Measurements from ENCODE around the gene BCAS2. TPM values are rescaled to one million over a fixed set of nuclear protein-coding genes. Genes with fewer than 3 reads are reported as not detected.
"Not testable (repeated sequence)": the region's sequence is repeated elsewhere in the genome, so short reads cannot be mapped to it uniquely, and the experiment has no call there.

The BCAS2 gene
- total and polyA plus RNA-seq, 9 donors = 32.1 to 47.7 (median 36.7) TPM

DNA sequence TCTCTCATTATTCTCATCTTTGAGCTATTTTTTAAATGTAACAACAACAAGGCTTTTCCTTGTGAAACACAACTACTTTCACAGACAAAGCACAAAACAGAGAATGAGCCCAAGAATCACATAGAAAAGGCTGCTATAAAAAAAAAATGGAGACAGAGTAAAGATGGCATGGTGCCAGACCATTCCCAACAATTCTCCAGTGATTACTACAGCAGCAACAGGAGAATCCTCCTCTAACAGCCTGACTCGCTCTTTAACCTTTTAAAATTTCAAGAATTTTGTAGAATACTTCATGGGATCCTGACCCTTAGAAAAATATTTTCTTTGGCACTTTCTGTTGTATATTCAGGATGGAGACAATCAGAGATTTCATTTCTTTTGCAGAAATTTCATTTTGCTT, 3.8 kb upstream of the BCAS2 start:
- intact Hi-C loops (cut with DNase I) = no loop called here
- H3K27ac ChIP-seq = no peak overlapping the region
- H3K27me3 ChIP-seq = no peaks in the 10 kb centered on the region
- TF ChIP-seq POLR2A (IDR thresholded peaks at IDR 0.05) = no peak
- TF ChIP-seq, protein P1, sequence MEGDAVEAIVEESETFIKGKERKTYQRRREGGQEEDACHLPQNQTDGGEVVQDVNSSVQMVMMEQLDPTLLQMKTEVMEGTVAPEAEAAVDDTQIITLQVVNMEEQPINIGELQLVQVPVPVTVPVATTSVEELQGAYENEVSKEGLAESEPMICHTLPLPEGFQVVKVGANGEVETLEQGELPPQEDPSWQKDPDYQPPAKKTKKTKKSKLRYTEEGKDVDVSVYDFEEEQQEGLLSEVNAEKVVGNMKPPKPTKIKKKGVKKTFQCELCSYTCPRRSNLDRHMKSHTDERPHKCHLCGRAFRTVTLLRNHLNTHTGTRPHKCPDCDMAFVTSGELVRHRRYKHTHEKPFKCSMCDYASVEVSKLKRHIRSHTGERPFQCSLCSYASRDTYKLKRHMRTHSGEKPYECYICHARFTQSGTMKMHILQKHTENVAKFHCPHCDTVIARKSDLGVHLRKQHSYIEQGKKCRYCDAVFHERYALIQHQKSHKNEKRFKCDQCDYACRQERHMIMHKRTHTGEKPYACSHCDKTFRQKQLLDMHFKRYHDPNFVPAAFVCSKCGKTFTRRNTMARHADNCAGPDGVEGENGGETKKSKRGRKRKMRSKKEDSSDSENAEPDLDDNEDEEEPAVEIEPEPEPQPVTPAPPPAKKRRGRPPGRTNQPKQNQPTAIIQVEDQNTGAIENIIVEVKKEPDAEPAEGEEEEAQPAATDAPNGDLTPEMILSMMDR (IDR thresholded peaks at IDR 0.05) = no peak
- TF ChIP-seq EP300 (IDR thresholded peaks at IDR 0.05) = no peak
- no peaks in the 10 kb centered on the region for H3K36me3 ChIP-seq
- H3K9me3 ChIP-seq = no peaks in the 10 kb centered on the region
- H3K4me3 ChIP-seq = no peak overlapping the region
- 25 to 47% (median 41%) methylated on average over 1 of the region's 1 CpG for WGBS, 3 donors
- peaks cover 3% of the 10 kb centered on the region for H3K4me1 ChIP-seq (ENCODE audit: insufficient read depth)
- no peak for DNase-seq

DNA sequence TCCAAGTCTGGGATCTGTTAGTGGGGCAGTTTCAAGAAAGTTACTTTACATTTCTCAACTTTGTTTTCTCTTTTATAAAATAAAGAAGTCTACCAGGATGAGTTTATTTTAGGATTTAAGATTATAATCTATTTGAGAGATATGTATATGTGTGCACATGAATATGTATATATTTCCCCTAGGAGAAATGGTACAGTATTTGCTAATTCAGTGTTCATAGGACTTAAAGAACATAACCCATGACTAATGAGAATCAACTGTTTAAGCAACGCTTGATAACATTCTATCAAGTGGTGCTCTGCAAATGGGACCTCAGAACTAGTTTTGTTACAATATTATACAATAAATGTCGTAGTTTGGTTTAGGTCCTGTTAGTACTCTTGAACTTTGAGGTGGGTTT, 7.0 kb downstream of the BCAS2 start:
- Histone ChIP-seq H3K4me1 (ENCODE audit: insufficient read depth) (no peaks in the 10 kb centered on the region), H3K27me3 (no peaks in the 10 kb centered on the region), H3K9me3 (no peaks in the 10 kb centered on the region), H3K27ac (no peak overlapping the region), H3K4me3 (no peak overlapping the region), H3K36me3 (no peaks in the 10 kb centered on the region)
- no peak for DNase-seq
- TF ChIP-seq EP300 (IDR thresholded peaks at IDR 0.05) (no peak), POLR2A (IDR thresholded peaks at IDR 0.05) (no peak)
- TF ChIP-seq, protein P1 (IDR thresholded peaks at IDR 0.05) = no peak
- WGBS, 3 donors = 94 to 96% (median 95%) methylated on average over 2 of the region's 2 CpGs
- intact Hi-C loops (cut with DNase I) = no loop called here

DNA sequence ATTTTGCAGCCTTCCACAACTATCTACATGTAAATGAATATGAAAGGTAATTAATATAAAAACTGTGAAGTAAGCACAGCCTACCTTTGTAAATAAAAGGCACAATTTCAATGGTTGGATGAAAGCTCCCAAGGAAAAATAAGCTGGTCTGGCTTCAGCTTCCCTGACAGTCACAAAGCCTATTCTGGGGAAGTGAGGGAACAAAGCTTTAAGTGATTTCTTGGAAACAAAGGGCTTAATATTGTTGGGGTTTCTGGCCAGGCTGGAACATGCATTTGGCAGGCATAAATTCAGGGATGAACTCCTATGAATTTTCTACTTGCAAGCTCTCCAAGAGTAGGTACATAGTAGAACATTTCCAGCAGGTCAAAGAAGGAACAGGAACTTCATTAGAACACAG, 17.3 kb downstream of the BCAS2 start:
- H3K27ac ChIP-seq = no peak overlapping the region
- no peaks in the 10 kb centered on the region for H3K4me1 ChIP-seq (ENCODE audit: insufficient read depth)
- H3K4me3 ChIP-seq = no peak overlapping the region
- no peaks in the 10 kb centered on the region for H3K27me3 ChIP-seq
- no peaks in the 10 kb centered on the region for H3K36me3 ChIP-seq
- TF ChIP-seq POLR2A (IDR thresholded peaks at IDR 0.05) (no peak), EP300 (IDR thresholded peaks at IDR 0.05) (no peak)
- TF ChIP-seq, protein P1 (IDR thresholded peaks at IDR 0.05) = no peak
- no peak for DNase-seq
- peaks cover 0 to 3% of the 10 kb centered on the region in 2 donors for H3K9me3 ChIP-seq
- intact Hi-C loops (cut with DNase I) = no loop called here

DNA sequence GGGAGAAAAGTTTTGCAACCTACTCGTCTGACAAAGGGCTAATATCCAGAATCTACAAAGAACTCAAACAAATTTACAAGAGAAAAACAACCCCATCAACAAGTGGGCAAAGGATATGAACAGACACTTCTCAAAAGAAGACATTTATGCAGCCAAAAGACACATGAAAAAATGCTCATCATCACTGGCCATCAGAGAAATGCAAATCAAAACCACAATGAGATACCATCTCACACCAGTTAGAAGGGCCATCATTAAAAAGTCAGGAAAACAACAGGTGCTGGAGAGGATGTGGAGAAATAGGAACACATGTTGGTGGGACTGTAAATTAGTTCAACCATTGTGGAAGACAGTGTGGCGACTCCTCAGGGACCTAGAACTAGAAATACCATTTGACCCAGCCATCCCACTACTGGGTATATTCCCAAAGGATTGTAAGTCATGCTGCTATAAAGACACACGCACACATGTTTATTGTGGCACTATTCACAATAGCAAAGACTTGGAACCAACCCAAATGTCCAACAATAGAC, 18.4 kb downstream of the BCAS2 start:
- intact Hi-C loops (cut with DNase I); H3K4me1 ChIP-seq (ENCODE audit: insufficient read depth): not testable (repeated sequence)
- 87 to 91% (median 88%) methylated on average over 3 of the region's 3 CpGs for WGBS, 3 donors

DNA sequence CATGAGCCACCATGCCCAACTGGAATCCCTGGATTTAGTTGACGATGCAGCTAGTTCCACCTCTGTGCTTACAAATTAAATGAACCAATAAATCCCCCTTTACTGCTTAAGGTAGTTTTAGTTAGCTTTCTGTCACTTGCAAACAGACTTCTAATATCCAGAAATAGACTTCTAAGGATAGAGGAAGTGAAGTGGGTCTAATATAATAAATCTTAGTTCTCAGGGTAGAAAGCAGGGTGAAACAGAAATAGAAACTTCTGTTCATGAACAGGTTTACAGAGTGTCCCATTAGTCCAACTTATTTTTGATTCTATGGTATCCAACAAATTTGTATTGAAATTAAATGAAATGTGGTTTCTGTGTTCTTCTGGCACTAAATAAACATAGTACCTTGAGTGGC, 20.1 kb downstream of the BCAS2 start:
- H3K36me3 ChIP-seq = no peaks in the 10 kb centered on the region
- 90 to 93% (median 92%) methylated on average over 1 of the region's 1 CpG for WGBS, 3 donors
- intact Hi-C loops (cut with DNase I) = no loop called here
- H3K4me1 ChIP-seq (ENCODE audit: insufficient read depth) = no peaks in the 10 kb centered on the region
- no peak for DNase-seq
- H3K4me3 ChIP-seq = no peak overlapping the region
- H3K9me3 ChIP-seq = no peaks in the 10 kb centered on the region
- TF ChIP-seq, protein P1 (IDR thresholded peaks at IDR 0.05) = no peak
- TF ChIP-seq EP300 (IDR thresholded peaks at IDR 0.05) (no peak), POLR2A (IDR thresholded peaks at IDR 0.05) (no peak)
- H3K27me3 ChIP-seq = no peaks in the 10 kb centered on the region
- no peak overlapping the region for H3K27ac ChIP-seq

More for the DNA sequence above, 18.4 kb downstream of the BCAS2 start:
- H3K4me3 ChIP-seq, DNase-seq, H3K27me3 ChIP-seq, H3K9me3 ChIP-seq, H3K27ac ChIP-seq, H3K36me3 ChIP-seq: not testable (repeated sequence)
